ENCODE results near the gene ORAI3. TPM values are rescaled to one million over a fixed set of nuclear protein-coding genes. Genes with fewer than 3 reads are reported as not detected.
A peak's percentile ranks its signal among the peaks of the same experiment; 100 is the strongest.

The ORAI3 gene
- total and polyA plus RNA-seq, 2 of the 13 experiments (the other 11 are each of a cell fraction or from before 2014, with no cell fraction given) = 11.4 to 32.0 TPM

- TF ChIP-seq AKNA (CRISPR knock-in tag; IDR thresholded peaks at IDR 0.05; ENCODE audit: borderline replicate concordance) = no peak
- TF ChIP-seq RXRA (CRISPR knock-in tag; IDR thresholded peaks at IDR 0.05) = no peak; the same call in 1 of the 2 replicates
- TF ChIP-seq, protein P1, sequence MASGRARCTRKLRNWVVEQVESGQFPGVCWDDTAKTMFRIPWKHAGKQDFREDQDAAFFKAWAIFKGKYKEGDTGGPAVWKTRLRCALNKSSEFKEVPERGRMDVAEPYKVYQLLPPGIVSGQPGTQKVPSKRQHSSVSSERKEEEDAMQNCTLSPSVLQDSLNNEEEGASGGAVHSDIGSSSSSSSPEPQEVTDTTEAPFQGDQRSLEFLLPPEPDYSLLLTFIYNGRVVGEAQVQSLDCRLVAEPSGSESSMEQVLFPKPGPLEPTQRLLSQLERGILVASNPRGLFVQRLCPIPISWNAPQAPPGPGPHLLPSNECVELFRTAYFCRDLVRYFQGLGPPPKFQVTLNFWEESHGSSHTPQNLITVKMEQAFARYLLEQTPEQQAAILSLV (CRISPR knock-in tag; IDR thresholded peaks at IDR 0.05; ENCODE audit: borderline replicate concordance) = peak; percentile 92
- TF ChIP-seq ZNF879 (CRISPR knock-in tag; IDR thresholded peaks at IDR 0.05) = peak; percentile 20; the same call in 1 of the 2 replicates
- TF ChIP-seq ZNF609 (CRISPR knock-in tag; IDR thresholded peaks at IDR 0.05; ENCODE audit: borderline replicate concordance) = no peak; the same call in 1 of the 2 replicates
- 0 out of 2 replicates have a peak, but pooled peaks have one; percentile 73 for TF ChIP-seq ZSCAN20 (CRISPR knock-in tag; IDR thresholded peaks at IDR 0.05; ENCODE audit: borderline replicate concordance)
- TF ChIP-seq NBN (conservative IDR thresholded peaks at IDR 0.05) = no peak
- TF ChIP-seq MED8 (CRISPR knock-in tag; IDR thresholded peaks at IDR 0.05; ENCODE audit: insufficient replicate concordance) = peak; percentile 68
- no peak; the same call in 1 of the 2 replicates for TF ChIP-seq HNF4A (CRISPR knock-in tag; IDR thresholded peaks at IDR 0.05)
- TF ChIP-seq ZBTB33 (CRISPR knock-in tag; IDR thresholded peaks at IDR 0.05) = peak; percentile 97
- no peak for TF ChIP-seq CBX2 (IDR thresholded peaks at IDR 0.05; ENCODE audit: low read depth, low read length)
- TF ChIP-seq CBX2 (CRISPR knock-in tag; IDR thresholded peaks at IDR 0.05; ENCODE audit: low read depth) = 0 out of 2 replicates have a peak, but pooled peaks have one; percentile 65
- TF ChIP-seq, protein P2, sequence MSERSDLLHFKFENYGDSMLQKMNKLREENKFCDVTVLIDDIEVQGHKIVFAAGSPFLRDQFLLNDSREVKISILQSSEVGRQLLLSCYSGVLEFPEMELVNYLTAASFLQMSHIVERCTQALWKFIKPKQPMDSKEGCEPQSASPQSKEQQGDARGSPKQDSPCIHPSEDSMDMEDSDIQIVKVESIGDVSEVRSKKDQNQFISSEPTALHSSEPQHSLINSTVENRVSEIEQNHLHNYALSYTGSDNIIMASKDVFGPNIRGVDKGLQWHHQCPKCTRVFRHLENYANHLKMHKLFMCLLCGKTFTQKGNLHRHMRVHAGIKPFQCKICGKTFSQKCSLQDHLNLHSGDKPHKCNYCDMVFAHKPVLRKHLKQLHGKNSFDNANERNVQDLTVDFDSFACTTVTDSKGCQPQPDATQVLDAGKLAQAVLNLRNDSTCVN (CRISPR knock-in tag; IDR thresholded peaks at IDR 0.05; ENCODE audit: borderline replicate concordance) = peak; percentile 26; the same call in 1 of the 2 replicates
- TF ChIP-seq ZNF788 (CRISPR knock-in tag; IDR thresholded peaks at IDR 0.05; ENCODE audit: borderline replicate concordance) = no peak
Measured at GRCh38 chr16:30985401-30986128, 36.7 kb downstream of the ORAI3 start (continued).
